Spleen (tissue), 7 donors: ENCODE results near the gene ZSCAN1.

Experiments used
- POLR2A ChIP-seq, 3 donors: fragments of 450-650 bp; IDR thresholded peaks; one replicate each; pipeline ENCODE4 v1.5.1; 2017; ENCODE audit warnings: antibody characterized with exemption in 3 of 3, mild to moderate bottlenecking in 1 of 3
- POLR2AphosphoS5 ChIP-seq, 3 donors: sonication (generic); formaldehyde crosslinking; IDR thresholded peaks; one replicate each; pipeline ENCODE4 v1.5.1; 2017; ENCODE audit warnings: antibody characterized with exemption in 3 of 3
- TF ChIP-seq, protein P1 (sequence below), 11 experiments: fragments of 200-600 bp in 7 of 11; fragments of 450-650 bp in 4 of 11; sonication (generic) in 4 of 11; IDR thresholded peaks in 8 of 11; conservative IDR thresholded peaks in 3 of 11; 1 replicate in 7 of 11; 2 replicates in 4 of 11; pipeline versions ENCODE4 v1.4.0 to v1.8.0; 2016 to 2021; ENCODE audit warnings: antibody characterized with exemption in 11 of 11, inconsistent platforms in 4 of 11, mild to moderate bottlenecking in 1 of 11
- donor health status: DM: no; HTN: no; CAD: no; lungs with moderate emphysema.
- donor health status: DM: no; HTN: no; CAD: no.
- donor health status: DM: no; HTN: no; CAD: no.

DNA sequence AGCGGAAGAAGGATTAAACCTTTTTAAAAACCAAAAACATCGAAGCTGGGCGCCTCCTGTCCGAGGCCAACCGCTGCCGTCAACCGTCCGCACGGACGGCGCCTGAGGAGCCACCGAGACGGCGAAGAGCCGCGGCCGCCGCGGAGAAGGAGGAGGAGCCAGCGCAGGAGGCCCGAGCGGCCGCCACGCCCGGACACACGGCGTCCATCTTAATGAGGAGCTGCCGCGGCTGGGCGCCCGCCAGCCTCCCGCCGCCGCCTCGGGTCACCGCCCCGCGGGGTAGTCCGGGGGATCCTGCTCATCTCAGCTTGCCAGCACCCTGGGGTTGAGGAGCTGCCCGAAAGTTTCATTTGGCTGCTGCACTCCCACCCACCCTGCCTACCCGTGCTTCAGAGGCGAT, 10.6 kb downstream of the ZSCAN1 start:
- TF ChIP-seq, protein P1, sequence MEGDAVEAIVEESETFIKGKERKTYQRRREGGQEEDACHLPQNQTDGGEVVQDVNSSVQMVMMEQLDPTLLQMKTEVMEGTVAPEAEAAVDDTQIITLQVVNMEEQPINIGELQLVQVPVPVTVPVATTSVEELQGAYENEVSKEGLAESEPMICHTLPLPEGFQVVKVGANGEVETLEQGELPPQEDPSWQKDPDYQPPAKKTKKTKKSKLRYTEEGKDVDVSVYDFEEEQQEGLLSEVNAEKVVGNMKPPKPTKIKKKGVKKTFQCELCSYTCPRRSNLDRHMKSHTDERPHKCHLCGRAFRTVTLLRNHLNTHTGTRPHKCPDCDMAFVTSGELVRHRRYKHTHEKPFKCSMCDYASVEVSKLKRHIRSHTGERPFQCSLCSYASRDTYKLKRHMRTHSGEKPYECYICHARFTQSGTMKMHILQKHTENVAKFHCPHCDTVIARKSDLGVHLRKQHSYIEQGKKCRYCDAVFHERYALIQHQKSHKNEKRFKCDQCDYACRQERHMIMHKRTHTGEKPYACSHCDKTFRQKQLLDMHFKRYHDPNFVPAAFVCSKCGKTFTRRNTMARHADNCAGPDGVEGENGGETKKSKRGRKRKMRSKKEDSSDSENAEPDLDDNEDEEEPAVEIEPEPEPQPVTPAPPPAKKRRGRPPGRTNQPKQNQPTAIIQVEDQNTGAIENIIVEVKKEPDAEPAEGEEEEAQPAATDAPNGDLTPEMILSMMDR (IDR thresholded peaks at IDR 0.05 in 8 of 11, conservative IDR thresholded peaks at IDR 0.05 in 3 of 11): no peak
- TF ChIP-seq POLR2A (IDR thresholded peaks at IDR 0.05): no peak
- TF ChIP-seq POLR2AphosphoS5 (IDR thresholded peaks at IDR 0.05): no peak
